Right atrium auricular region (tissue), 2 donors: ENCODE results near the gene DNAJB2. TPM values are rescaled to one million over a fixed set of nuclear protein-coding genes. Genes with fewer than 3 reads are reported as not detected.

Experiments used
- DNase-seq: peaks from one replicate; pipeline ENCODE4 v3.0.0-alpha.2; 2019; ENCODE audit warnings: low spot score
- H3K27ac ChIP-seq, 2 donors: fragments of 200-600 bp; sonication (generic); 1 replicate in 1 of 2; 2 replicates in 1 of 2; pipeline ENCODE4 v1.5.1; 2016 to 2019
- H3K27me3 ChIP-seq, 2 donors: fragments of 200-600 bp; sonication (generic); one replicate each; pipeline versions ENCODE4 v1.5.1 to v1.6.0; 2017 to 2019
- H3K36me3 ChIP-seq: fragments of 200-600 bp; sonication (generic); one replicate; pipeline ENCODE4 v1.5.1; 2016
- H3K4me1 ChIP-seq, 2 donors: fragments of 200-600 bp; sonication (generic); one replicate each; pipeline versions ENCODE4 v1.5.1 to v1.6.0; 2017 to 2019
- H3K4me3 ChIP-seq, 2 donors: fragments of 200-600 bp; sonication (generic); 1 replicate in 1 of 2; 2 replicates in 1 of 2; pipeline ENCODE4 v1.5.1; 2017 to 2019; ENCODE audit warnings: mild to moderate bottlenecking in 1 of 2, moderate library complexity in 1 of 2
- H3K9me3 ChIP-seq, 2 donors: fragments of 200-600 bp; sonication (generic); one replicate each; pipeline ENCODE4 v1.5.1; 2019
- total RNA-seq, 2 donors: library from RNA; depleted of rRNA; stranded (reverse); fragments of >200 nt; gene quantifications; one replicate each; pipeline ENCODE4 v1.1.0, GENCODE V29; 2016
- TF ChIP-seq, protein P1 (sequence below), 2 donors: fragments of 200-600 bp; sonication (generic); IDR thresholded peaks; one replicate each; pipeline ENCODE4 v1.5.1; 2019; ENCODE audit warnings: antibody characterized with exemption in 2 of 2

The DNAJB2 gene
- total RNA-seq, 2 donors from 2014 or later: 33.3 to 38.7 TPM

- H3K27ac ChIP-seq: no peak overlapping the region
- H3K4me3 ChIP-seq: no peak overlapping the region
- DNase-seq: no peak
- no peaks in the 10 kb centered on the region for H3K27me3 ChIP-seq
- peaks cover 0 to 9% of the 10 kb centered on the region in 2 donors for H3K4me1 ChIP-seq
- TF ChIP-seq, protein P1, sequence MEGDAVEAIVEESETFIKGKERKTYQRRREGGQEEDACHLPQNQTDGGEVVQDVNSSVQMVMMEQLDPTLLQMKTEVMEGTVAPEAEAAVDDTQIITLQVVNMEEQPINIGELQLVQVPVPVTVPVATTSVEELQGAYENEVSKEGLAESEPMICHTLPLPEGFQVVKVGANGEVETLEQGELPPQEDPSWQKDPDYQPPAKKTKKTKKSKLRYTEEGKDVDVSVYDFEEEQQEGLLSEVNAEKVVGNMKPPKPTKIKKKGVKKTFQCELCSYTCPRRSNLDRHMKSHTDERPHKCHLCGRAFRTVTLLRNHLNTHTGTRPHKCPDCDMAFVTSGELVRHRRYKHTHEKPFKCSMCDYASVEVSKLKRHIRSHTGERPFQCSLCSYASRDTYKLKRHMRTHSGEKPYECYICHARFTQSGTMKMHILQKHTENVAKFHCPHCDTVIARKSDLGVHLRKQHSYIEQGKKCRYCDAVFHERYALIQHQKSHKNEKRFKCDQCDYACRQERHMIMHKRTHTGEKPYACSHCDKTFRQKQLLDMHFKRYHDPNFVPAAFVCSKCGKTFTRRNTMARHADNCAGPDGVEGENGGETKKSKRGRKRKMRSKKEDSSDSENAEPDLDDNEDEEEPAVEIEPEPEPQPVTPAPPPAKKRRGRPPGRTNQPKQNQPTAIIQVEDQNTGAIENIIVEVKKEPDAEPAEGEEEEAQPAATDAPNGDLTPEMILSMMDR (IDR thresholded peaks at IDR 0.05): no peak
- H3K36me3 ChIP-seq: no peaks in the 10 kb centered on the region
- H3K9me3 ChIP-seq: no peaks in the 10 kb centered on the region
Observed at GRCh38 chr2:219272356-219272755, 6.8 kb upstream of the DNAJB2 start.

DNA sequence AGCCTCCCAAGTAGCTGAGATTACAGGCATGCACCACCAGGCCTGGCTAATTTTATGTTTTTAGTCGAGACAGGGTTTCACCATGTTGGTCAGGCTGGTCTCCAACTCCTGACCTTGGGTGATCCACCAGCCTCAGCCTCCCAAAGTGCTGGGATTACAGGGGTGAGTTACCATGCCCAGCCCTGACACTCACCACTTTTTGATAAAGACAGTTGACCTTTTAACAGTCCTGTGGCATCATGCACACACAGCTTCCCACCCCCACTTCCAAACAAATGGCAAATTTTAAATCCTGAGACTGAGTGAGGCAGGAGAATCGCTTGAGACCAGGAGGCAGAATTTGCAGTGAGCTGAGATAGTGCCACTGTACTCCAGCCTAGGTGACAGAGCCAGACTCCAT lies 6.2 kb upstream of the DNAJB2 start:
- no peak for DNase-seq
- H3K27ac ChIP-seq: no peak overlapping the region
- H3K9me3 ChIP-seq: no peaks in the 10 kb centered on the region
- peaks cover 0 to 15% of the 10 kb centered on the region in 2 donors for H3K4me1 ChIP-seq
- no peaks in the 10 kb centered on the region for H3K27me3 ChIP-seq
- TF ChIP-seq, protein P1 (IDR thresholded peaks at IDR 0.05): no peak
- H3K36me3 ChIP-seq: no peaks in the 10 kb centered on the region
- H3K4me3 ChIP-seq: no peak overlapping the region

GRCh38 chr2:219273937-219274336 lies 5.2 kb upstream of the DNAJB2 start:
- Histone ChIP-seq H3K9me3 (no peaks in the 10 kb centered on the region), H3K4me3 (no peak overlapping the region), H3K27ac (peak overlapping the region; percentile 52 to 90), H3K27me3 (no peaks in the 10 kb centered on the region), H3K36me3 (no peaks in the 10 kb centered on the region), H3K4me1 (peaks cover 0 to 24% of the 10 kb centered on the region in 2 donors)
- DNase-seq: no peak
- TF ChIP-seq, protein P1 (IDR thresholded peaks at IDR 0.05): no peak

DNA sequence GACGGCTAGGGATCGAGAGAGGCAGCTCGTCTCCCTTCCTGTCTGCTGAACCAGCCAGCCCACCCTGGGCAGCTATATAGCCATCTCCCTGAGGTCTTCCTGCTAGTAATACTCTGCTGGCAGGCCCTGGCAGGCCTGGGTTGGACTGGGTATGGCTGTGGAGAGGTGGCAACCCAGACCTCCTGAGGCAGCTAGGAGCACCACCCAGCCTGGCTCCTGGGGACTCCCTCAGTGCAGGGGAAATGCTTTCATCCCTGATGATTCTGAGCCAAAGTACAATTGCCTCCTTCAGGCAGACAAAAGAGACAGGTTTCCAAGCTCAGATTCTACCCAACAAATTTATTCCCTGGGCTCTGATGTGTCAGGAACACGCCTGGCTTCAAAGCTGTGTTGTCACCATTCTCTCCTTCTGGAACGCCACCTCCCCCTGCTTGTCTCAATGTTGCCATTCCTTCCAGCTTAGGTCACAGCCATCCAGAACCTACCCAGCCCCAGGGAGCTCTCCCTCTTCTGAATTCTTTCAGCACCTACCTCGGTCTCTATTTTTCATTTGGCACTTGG lies 4.7 kb upstream of the DNAJB2 start:
- H3K4me1 ChIP-seq: peaks cover 0 to 24% of the 10 kb centered on the region in 2 donors
- peak; percentile 76 for DNase-seq
- TF ChIP-seq, protein P1 (IDR thresholded peaks at IDR 0.05): no peak
- H3K36me3 ChIP-seq: no peaks in the 10 kb centered on the region
- no peaks in the 10 kb centered on the region for H3K27me3 ChIP-seq
- H3K4me3 ChIP-seq: no peak overlapping the region
- peak overlapping the region; percentile 52 to 90 for H3K27ac ChIP-seq
- H3K9me3 ChIP-seq: no peaks in the 10 kb centered on the region

- Histone ChIP-seq H3K27me3 (no peaks in the 10 kb centered on the region), H3K27ac (peak overlapping the region; percentile 97 to 99), H3K4me3 (peak overlapping the region in 1 of 2 donors; percentile 4), H3K36me3 (peaks cover 24% of the 10 kb centered on the region), H3K9me3 (no peaks in the 10 kb centered on the region), H3K4me1 (peaks cover 0 to 39% of the 10 kb centered on the region in 2 donors)
- TF ChIP-seq, protein P1 (IDR thresholded peaks at IDR 0.05): peak; percentile 94 to 99
- DNase-seq: peak; percentile 87
Observed at GRCh38 chr2:219277703-219278654, 1.2 kb upstream of the DNAJB2 start.
